ENCODE results near the gene PRDX6.
"Not testable (repeated sequence)": the region's sequence is repeated elsewhere in the genome, so short reads cannot be mapped to it uniquely, and the experiment has no call there.

Gene PRDX6

GRCh38 chr1:173477286-173478093 lies at the start of gene PRDX6:
PRDX6 (plus strand) TSS chr1:173477335; CDS start chr1:173477398, 63 bp downstream.
- peak; percentile 83 for DNase-seq (ENCODE audit: low spot score)

DNA sequence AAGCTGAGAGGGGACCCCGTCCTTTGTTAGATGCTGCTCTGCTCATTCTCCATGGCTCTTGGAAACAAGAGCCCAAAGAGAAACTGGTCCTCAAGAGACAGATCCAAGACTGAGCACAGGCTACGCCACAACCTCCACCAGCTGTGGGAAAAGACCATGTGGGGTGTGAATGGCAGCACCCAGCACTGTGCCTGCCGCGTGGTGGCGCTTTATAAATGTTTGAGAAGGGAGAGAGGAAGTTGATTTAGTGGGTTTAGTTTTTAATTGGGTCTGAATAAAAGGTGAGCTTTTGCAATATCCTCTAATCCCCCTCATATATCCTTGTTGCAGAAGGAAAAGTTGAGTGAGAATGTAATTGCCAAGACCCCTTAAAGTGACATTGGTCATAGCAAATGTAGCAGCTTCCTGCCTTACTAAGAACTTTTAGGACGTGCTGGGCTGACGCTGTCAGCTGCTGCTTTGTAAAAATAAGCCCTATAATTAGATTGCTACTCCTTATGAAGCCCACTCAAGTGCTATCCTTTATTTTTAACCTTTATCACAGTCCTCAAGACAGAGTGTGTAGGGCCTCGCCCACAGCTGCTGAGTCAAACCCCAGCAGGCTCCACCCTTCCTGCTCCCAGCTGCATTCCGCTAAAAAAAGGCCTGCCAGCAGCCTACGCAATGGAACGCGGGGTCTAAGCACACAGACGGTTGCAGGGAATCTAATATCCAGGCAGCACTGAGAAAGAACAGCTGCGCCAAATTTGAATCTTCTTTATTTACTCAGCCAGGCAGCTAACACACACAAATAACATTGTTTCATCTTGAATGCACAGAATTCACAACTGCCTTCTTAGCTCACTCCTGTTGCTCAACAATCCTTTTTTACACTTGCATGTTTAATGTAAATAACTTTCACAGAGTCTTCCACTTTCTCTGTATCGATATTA lies 47.4 kb upstream of the PRDX6 start:
- peak; percentile 56 for DNase-seq (ENCODE audit: low spot score)

GRCh38 chr1:173430677-173431303 lies 46.3 kb upstream of the PRDX6 start:
- no peak for DNase-seq (ENCODE audit: low spot score)

- DNase-seq (ENCODE audit: low spot score) = peak; percentile 68
Measured at GRCh38 chr1:173431304-173432045, 45.7 kb upstream of the PRDX6 start.

DNA sequence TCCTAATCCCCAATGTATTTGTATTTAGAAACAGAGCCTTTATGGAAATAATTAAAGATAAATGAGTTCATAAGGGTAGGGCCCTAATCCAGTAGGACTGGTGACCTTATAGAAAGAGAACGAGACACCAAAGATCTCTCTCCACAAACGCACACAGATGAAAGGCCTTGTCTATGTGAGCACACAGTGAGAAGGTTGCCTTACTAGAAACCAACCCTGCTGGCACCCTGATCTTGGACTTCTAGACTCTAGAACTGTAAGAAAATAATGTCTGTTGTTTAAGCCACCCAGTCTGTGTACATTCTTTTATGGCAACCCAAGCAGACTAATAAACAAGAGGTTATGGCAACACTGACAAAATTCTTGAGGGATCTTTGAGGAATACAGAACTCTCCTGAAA lies 44.8 kb upstream of the PRDX6 start:
- DNase-seq (ENCODE audit: low spot score) = no peak

DNA sequence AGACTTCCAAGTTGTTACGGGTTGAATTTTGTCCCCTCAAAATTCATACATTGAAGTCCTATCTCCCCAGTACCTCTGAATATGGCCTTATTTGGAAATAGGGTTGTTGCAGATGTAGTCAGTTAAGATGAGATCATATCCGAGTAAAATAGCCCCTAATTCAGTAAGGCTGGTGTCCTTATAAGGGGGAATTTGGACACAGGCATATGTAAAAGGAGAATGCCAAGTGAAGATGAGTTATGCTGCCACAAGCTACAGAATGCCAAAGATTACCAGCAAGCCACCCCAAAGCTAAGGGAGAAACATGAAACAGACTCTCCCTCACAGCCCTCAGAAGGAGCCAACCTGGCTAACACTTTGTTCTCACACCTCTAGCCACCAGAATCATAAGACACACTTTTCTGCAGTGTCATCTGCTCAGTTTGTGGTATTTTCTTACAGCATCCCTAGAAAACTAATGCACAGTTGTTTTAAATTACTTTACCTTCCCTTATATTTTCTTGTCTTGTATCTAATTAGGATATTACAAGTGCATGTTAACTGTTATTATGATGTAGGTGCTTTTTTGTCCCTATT lies 43.3 kb upstream of the PRDX6 start:
- DNase-seq (ENCODE audit: low spot score) = no peak

GRCh38 chr1:173436841-173437428 lies 40.2 kb upstream of the PRDX6 start:
- no peak for DNase-seq (ENCODE audit: low spot score)

DNA sequence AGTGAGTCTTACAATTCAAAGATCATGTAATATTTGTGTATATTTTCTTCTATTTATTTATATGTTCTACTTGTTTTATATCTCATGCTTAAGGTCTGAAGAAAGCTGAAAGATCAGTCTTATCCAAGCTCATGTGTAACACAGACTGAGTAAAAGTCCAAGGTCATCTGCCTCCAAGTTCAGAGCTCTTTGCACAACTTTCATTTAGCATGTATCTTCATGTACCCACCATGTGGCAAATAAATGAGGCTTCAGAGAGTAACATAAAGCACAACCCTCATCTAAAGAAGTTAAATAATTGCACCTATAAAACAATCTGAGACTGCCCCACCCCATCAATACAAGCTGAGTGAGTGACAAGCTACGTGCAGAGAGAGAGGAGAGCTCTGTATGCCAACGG lies 38.5 kb upstream of the PRDX6 start:
- DNase-seq (ENCODE audit: low spot score) = no peak

GRCh38 chr1:173440430-173440829 lies 36.7 kb upstream of the PRDX6 start:
- DNase-seq (ENCODE audit: low spot score) = no peak

DNA sequence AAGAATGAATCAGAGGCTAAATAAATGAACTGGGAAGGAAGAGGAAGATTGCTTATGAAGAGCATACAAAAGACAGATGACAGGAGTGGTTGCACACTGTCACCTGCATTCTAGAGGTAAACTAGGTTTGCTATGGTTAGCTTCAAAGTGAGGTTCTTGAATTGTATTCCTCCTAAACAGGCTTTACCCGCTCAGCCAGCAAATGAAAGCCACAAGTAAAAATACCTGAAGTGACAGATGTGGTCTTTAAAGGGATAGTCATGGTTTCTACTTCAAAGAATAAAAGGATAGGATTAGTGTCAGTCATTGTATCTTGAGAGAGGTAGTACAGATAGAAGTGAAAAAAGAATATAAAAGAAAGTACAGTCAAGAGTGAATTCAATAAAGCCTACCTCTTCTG lies 32.4 kb upstream of the PRDX6 start:
- peak; percentile 49 for DNase-seq (ENCODE audit: low spot score)

DNA sequence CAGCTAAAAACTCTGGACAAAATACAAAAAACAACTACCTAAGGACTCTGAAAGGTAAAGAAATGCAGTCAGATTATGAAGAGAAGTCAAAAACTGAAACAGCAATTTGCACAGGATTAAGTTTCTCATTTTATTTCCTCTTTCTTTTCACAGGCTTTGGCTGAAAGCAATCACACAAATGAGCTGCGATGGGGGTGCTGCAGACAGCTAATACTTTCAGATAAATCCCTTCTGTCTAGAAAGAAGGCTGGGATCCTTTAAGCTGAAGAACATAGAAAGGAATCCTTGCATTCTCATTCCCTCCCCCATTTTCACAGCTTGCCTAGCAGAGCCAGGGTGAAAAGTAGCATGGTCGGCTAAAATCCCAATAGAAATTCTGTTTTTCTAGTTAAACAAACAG lies 32.0 kb upstream of the PRDX6 start:
- DNase-seq (ENCODE audit: low spot score) = no peak

- no peak for DNase-seq (ENCODE audit: low spot score)
Measured at GRCh38 chr1:173445656-173446055, 31.5 kb upstream of the PRDX6 start.

GRCh38 chr1:173447224-173447623 lies 29.9 kb upstream of the PRDX6 start:
- DNase-seq (ENCODE audit: low spot score) = no peak

GRCh38 chr1:173448945-173449344 lies 28.2 kb upstream of the PRDX6 start:
- no peak for DNase-seq (ENCODE audit: low spot score)

GRCh38 chr1:173451981-173452380 lies 25.2 kb upstream of the PRDX6 start:
- DNase-seq (ENCODE audit: low spot score) = no peak

DNA sequence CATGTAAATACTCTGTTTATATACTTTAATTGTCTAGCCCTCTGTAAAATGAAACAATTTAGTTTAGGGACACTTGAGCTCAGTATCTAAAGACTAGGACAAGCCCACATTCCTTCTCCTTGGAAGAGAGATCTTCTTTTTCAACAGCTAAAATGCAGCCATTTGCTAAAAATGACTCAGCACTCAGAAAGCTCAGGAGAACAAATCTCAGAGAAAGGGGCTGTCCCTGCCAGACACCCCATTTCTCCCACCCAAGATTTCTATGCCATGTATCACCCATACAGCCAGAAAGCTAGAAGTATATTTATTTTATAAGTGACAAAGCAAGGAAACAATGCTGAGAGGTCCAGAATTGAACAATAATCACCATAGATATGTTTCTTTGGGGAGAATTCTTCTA lies 23.2 kb upstream of the PRDX6 start:
- no peak for DNase-seq (ENCODE audit: low spot score)

- DNase-seq (ENCODE audit: low spot score) = peak; percentile 14
Measured at GRCh38 chr1:173454966-173455524, 22.1 kb upstream of the PRDX6 start.

- DNase-seq (ENCODE audit: low spot score) = no peak
Measured at GRCh38 chr1:173459885-173460284, 17.2 kb upstream of the PRDX6 start.

GRCh38 chr1:173462666-173463065 lies 14.5 kb upstream of the PRDX6 start:
- DNase-seq (ENCODE audit: low spot score) = not testable (repeated sequence)

DNA sequence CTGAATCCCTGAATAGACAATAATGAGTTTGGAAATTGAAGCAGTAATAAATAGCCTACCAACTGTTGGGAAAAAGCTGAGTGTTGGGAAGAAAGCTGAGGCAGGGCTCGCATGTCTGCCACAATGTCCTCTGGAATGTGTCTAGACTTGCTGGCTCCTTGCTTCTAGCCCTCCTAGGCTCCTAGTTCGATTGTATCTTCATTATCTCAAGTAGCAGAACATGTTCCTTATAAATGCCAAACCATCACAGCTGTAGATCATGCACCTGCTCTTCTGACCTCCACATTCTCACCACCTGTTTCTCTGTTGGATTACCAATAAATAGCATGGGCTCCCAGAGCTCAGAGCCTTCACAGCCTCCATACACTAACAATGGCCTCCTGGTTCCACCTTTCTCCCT lies 12.9 kb upstream of the PRDX6 start:
- DNase-seq (ENCODE audit: low spot score) = not testable (repeated sequence)

DNA sequence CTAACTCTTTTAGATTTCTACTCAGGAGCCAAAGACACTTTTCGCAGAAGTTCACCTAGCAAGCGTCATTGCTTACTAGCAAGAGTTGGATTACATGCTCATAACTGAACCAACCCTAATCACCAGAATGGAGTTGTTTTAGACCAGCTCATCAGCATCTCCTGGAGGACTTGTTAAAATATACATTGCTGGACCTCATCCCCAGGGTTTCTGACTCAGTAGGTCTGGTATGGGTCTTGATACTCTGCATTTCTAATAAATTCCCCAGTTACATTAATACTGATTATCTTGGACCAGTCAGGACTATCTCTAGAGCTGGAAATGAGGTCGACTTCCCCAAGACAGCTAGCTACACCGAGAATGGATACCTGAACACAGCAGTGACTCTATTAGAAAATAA lies 9.7 kb upstream of the PRDX6 start:
- DNase-seq (ENCODE audit: low spot score) = no peak
